GM19438 (cell line): ENCODE results near the gene CLEC17A.

Experiments
- ATAC-seq: cut with Tn5 transposase; IDR thresholded peaks from one replicate; pipeline ENCODE4 v1.9.1; 2021; ENCODE audit warnings: low read depth; ENCODE audit not compliant: unreplicated experiment

The CLEC17A gene

DNA sequence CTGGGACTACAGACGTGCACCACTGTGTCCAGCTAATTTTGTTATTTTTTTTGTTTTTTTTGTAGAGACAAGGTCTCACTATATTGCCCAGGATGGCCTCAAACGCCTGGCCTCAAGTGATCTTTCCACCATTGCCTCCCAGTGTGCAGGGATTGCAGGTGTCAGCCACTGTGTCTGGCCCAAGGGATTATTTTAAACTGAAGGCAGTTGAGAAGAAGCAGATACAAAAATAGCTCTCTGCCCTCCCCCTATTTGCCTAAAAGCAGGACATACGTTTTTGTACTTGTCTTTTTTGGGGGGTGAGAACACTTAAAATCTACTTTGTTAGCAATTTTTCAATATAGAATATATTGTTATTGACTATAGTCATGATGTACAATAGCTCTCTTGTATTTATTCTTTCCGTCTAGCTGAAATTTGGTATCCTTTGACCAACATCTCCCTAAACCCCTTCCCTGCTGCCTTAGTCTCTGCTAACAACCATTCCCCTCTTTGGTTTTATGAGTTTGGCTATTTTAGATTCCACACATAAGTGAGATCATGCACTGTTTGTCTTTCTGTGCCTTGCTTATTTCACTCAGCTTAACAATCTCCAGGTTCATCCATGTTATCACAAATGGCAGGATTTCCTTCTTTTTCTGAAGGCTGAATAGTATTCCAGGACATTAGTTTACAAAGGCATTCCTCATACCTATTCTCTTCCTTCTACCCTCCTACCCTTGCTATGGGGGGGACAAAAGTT, 56.8 kb downstream of the CLEC17A start:
- ATAC-seq = no peak

GRCh38 chr19:14648506-14648905, 65.6 kb downstream of the CLEC17A start:
- no peak for ATAC-seq

DNA sequence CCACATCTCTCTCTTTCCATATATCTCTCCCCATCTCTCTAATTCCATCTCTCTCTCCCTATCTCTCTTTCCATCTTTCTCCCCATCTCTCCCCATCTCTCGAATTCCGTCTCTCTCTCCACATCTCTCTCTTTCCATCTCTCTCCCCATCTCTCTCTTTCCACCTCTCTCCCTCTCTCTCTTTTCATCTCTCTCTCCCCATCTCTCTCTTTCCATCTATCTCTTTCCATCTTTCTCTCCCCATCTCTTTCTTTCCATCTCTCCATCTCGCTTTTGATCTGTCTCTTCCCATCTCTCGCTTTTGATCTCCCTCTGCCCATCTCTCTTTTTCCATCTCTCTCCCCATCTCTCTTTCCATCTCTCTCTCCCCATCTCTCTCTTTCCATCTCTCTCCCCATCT, 66.1 kb downstream of the CLEC17A start:
- no peak for ATAC-seq

DNA sequence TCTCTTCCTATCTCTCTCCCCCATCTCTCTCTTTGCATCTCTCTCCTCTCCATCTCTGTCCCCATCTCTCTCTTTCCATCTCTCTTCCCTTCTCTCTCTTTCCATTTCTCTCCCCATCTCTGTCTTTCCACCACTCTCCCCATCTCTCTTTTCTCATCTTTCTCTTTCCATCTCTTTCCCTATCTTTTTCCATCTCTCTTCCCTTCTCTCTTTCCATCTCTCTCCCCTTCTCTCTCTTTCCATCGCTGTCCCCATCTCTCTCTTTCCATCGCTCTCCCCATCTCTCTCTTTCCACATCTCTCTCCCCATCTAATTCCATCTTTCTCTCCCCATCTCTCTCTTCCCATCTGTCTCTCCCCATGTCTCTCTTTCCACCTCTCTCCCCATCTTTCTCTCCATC, 67.3 kb downstream of the CLEC17A start:
- ATAC-seq = no peak

GRCh38 chr19:14654786-14655560, 72.1 kb downstream of the CLEC17A start:
- ATAC-seq = no peak

DNA sequence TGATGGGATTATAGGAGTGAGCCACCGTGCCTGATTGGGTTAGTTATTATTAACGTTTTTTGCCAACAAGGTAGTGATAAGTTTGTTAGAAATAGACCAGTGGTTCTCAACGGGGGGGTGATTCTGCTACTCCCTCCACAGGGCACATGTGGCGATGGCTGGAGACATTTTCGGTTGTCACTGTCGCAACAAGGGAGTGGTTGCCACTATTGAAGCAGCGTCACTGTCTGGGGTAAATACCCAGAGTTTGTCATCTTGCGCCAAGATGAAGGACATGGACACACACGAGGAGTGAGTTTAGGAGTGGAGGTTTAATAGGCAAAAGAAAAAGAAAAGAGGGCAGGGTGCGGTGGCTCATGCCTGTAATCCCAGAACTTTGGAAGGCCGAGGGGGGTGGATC, 72.8 kb downstream of the CLEC17A start:
- ATAC-seq = no peak

- ATAC-seq = no peak
Observed at GRCh38 chr19:14659874-14660489, 77.1 kb downstream of the CLEC17A start.

- no peak for ATAC-seq
Observed at GRCh38 chr19:14661372-14661924, 78.6 kb downstream of the CLEC17A start.
